Neural progenitor cell (in vitro differentiated cells): ENCODE results near the gene PRSS33.

ENCODE experiments used
- EZH2phosphoT487 ChIP-seq: fragments of 200-600 bp; sonication (generic); IDR thresholded peaks from 2 replicates; pipeline ENCODE4 v1.6.1; 2017; ENCODE audit warnings: antibody characterized with exemption
- TF ChIP-seq, protein P1 (sequence below): fragments of 200-600 bp; sonication (generic); IDR thresholded peaks from 2 replicates; pipeline ENCODE4 v1.5.1; 2017; ENCODE audit warnings: antibody characterized with exemption, mild to moderate bottlenecking

DNA sequence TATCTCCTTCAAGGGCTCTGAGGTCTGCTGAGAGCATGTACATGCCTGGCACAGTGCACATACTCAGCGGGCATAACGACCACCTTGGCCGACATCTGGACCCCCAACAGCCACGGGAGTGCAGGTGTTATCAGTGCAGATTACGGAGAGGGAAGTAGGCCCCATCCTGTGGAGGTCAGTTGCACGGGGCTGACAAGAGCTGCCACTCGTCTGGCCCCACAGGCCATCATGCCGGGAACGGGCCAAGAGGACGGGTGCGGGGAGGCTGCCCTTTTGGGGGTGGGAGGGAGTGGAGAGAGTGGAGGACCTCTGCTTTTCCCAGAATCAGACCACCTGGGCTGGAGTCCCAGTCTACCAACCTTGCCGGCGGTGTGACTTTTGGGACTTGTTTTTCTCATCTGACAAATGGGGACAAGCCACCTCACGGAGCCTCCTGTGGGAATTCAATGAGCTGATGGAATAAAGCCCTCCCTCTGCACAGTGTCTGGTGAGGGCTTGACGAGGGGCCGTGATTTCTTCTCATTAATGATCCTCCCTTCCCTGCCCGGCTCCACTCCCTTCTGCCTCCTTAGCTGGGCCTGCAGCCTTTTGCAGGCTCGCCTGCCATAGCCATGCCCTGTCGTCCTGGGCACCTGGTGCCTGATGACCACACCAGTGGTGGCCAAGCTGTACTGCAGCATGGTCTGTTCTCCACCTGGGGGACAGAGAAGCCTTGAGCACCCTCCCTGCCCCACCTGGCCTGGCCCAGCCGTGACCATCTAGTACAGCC, 4.6 kb downstream of the PRSS33 start:
- TF ChIP-seq, protein P1, sequence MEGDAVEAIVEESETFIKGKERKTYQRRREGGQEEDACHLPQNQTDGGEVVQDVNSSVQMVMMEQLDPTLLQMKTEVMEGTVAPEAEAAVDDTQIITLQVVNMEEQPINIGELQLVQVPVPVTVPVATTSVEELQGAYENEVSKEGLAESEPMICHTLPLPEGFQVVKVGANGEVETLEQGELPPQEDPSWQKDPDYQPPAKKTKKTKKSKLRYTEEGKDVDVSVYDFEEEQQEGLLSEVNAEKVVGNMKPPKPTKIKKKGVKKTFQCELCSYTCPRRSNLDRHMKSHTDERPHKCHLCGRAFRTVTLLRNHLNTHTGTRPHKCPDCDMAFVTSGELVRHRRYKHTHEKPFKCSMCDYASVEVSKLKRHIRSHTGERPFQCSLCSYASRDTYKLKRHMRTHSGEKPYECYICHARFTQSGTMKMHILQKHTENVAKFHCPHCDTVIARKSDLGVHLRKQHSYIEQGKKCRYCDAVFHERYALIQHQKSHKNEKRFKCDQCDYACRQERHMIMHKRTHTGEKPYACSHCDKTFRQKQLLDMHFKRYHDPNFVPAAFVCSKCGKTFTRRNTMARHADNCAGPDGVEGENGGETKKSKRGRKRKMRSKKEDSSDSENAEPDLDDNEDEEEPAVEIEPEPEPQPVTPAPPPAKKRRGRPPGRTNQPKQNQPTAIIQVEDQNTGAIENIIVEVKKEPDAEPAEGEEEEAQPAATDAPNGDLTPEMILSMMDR: no peak
- no peak for TF ChIP-seq EZH2phosphoT487
